Neutrophil (primary cell): ENCODE measurements around the gene PYDC1.

Source experiments
- H3K27ac ChIP-seq: fragments of 200-600 bp; sonication (generic); 2 replicates; pipeline ENCODE4 v1.5.1; 2016; ENCODE audit warnings: mild to moderate bottlenecking, moderate library complexity
- H3K27me3 ChIP-seq: fragments of 200-600 bp; sonication (generic); 2 replicates; pipeline ENCODE4 v1.6.0; 2016; ENCODE audit warnings: mild to moderate bottlenecking
- H3K36me3 ChIP-seq: fragments of 200-600 bp; sonication (generic); 2 replicates; pipeline ENCODE4 v1.5.1; 2017
- H3K4me1 ChIP-seq, 2 experiments: fragments of 200-600 bp in 1 of 2; sonication (generic) in 1 of 2; 1 replicate in 1 of 2; 2 replicates in 1 of 2; pipeline versions ENCODE4 v1.5.1 to v1.6.1; 2013 to 2016; ENCODE audit warnings: low read depth in 1 of 2, low read length in 1 of 2, mild to moderate bottlenecking in 1 of 2, moderate library complexity in 1 of 2; ENCODE audit not compliant: control insufficient read depth in 1 of 2, insufficient read depth in 1 of 2
- H3K4me3 ChIP-seq, 2 experiments: fragments of 200-600 bp in 1 of 2; sonication (generic) in 1 of 2; 1 replicate in 1 of 2; 2 replicates in 1 of 2; pipeline ENCODE4 v1.5.1; 2013 to 2016; ENCODE audit warnings: low read depth in 1 of 2, low read length in 1 of 2, mild to moderate bottlenecking in 1 of 2, moderate library complexity in 1 of 2
- H3K9me3 ChIP-seq: fragments of 200-600 bp; sonication (generic); 2 replicates; pipeline ENCODE4 v1.5.1; 2016
- TF ChIP-seq, protein P1 (sequence below): fragments of 200-600 bp; sonication (generic); IDR thresholded peaks from 2 replicates; pipeline ENCODE4 v1.5.1; 2016; ENCODE audit warnings: antibody characterized with exemption

Gene PYDC1

GRCh38 chr16:31256466-31256865, 39.5 kb upstream of the PYDC1 start:
- Histone ChIP-seq H3K36me3 (no peaks in the 10 kb centered on the region), H3K27ac (no peak overlapping the region), H3K9me3 (no peaks in the 10 kb centered on the region), H3K4me3 (no peak overlapping the region), H3K4me1 (peaks cover 90 to 92% of the 10 kb centered on the region in 2 experiments), H3K27me3 (no peaks in the 10 kb centered on the region)
- TF ChIP-seq, protein P1, sequence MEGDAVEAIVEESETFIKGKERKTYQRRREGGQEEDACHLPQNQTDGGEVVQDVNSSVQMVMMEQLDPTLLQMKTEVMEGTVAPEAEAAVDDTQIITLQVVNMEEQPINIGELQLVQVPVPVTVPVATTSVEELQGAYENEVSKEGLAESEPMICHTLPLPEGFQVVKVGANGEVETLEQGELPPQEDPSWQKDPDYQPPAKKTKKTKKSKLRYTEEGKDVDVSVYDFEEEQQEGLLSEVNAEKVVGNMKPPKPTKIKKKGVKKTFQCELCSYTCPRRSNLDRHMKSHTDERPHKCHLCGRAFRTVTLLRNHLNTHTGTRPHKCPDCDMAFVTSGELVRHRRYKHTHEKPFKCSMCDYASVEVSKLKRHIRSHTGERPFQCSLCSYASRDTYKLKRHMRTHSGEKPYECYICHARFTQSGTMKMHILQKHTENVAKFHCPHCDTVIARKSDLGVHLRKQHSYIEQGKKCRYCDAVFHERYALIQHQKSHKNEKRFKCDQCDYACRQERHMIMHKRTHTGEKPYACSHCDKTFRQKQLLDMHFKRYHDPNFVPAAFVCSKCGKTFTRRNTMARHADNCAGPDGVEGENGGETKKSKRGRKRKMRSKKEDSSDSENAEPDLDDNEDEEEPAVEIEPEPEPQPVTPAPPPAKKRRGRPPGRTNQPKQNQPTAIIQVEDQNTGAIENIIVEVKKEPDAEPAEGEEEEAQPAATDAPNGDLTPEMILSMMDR = no peak

GRCh38 chr16:31253642-31254045, 36.7 kb upstream of the PYDC1 start:
- TF ChIP-seq, protein P1 = no peak
- Histone ChIP-seq H3K27ac (peak overlapping the region; percentile 89), H3K9me3 (no peaks in the 10 kb centered on the region)

DNA sequence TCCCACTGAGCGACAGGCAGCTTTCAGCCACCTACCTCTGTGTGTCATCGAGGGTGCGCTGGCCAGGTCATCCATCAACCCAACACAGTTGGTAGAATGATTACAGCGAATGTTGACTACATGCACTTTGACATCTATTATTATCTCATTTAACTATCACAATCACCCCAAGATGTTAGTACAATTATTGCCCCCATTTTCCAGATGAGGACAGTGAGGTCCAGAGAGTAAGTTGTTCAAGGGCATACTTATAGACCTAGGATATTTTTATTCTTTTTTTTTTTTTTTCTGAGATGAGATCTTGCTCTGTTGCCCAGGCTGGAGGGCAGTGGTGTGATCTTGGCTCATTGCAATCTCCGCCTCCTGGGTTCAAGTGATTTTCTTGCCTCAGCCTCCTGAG, 34.5 kb upstream of the PYDC1 start:
- TF ChIP-seq, protein P1 = no peak
- H3K4me3 ChIP-seq = no peak overlapping the region

More at GRCh38 chr16:31253642-31254045, 36.7 kb upstream of the PYDC1 start:
- H3K4me1 ChIP-seq = peaks cover 69 to 76% of the 10 kb centered on the region in 2 experiments
- H3K4me3 ChIP-seq = peak overlapping the region; percentile 46 to 49
- no peaks in the 10 kb centered on the region for H3K36me3 ChIP-seq
- no peaks in the 10 kb centered on the region for H3K27me3 ChIP-seq

GRCh38 chr16:31250782-31251384, 33.9 kb upstream of the PYDC1 start:
- H3K27ac ChIP-seq = no peak overlapping the region
- no peaks in the 10 kb centered on the region for H3K36me3 ChIP-seq
- TF ChIP-seq, protein P1 = no peak
- H3K4me1 ChIP-seq = peaks cover 45 to 52% of the 10 kb centered on the region in 2 experiments
- no peak overlapping the region for H3K4me3 ChIP-seq
- H3K9me3 ChIP-seq = no peaks in the 10 kb centered on the region
- H3K27me3 ChIP-seq = no peaks in the 10 kb centered on the region

More for the DNA sequence above, 34.5 kb upstream of the PYDC1 start:
- H3K27ac ChIP-seq = no peak overlapping the region
- H3K4me1 ChIP-seq = peaks cover 51 to 58% of the 10 kb centered on the region in 2 experiments
- no peaks in the 10 kb centered on the region for H3K9me3 ChIP-seq
- no peaks in the 10 kb centered on the region for H3K36me3 ChIP-seq
- H3K27me3 ChIP-seq = no peaks in the 10 kb centered on the region

GRCh38 chr16:31248344-31248743, 31.4 kb upstream of the PYDC1 start:
- H3K4me1 ChIP-seq = peaks cover 36 to 40% of the 10 kb centered on the region in 2 experiments
- H3K36me3 ChIP-seq = no peaks in the 10 kb centered on the region
- H3K4me3 ChIP-seq = no peak overlapping the region
- H3K27me3 ChIP-seq = no peaks in the 10 kb centered on the region
- no peak overlapping the region for H3K27ac ChIP-seq
- no peaks in the 10 kb centered on the region for H3K9me3 ChIP-seq
- TF ChIP-seq, protein P1 = no peak
